RPMI8226 (cell line): ENCODE measurements around the gene TMEM198.

ENCODE experiments used
- DNase-seq: peaks from one replicate; pipeline ENCODE4 v3.0.0-alpha.2; 2015

TMEM198 gene

DNA sequence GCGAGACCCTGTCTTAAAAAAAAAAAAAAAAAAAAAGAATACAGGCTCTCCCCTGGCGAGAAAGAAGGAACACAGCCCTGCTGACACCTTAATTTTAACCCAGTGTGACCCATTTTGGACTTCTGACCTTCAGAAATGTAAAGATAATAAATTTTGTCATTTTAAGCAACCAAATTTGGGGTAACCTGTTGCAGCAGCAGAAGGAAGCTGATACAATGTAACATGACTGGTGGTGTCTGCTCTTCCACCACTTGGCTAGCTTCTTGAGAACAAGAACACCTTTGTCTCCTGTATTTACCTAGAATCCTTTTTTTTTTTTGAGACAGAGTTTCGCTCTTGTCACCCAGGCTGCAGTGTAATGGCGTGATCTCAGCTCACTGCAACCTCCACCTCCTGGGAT is 47.3 kb downstream of the TMEM198 start:
- no peak for DNase-seq

GRCh38 chr2:219592736-219593135 is 48.9 kb downstream of the TMEM198 start:
- no peak for DNase-seq

- no peak for DNase-seq
Measured at GRCh38 chr2:219593154-219593553, 49.3 kb downstream of the TMEM198 start.

DNA sequence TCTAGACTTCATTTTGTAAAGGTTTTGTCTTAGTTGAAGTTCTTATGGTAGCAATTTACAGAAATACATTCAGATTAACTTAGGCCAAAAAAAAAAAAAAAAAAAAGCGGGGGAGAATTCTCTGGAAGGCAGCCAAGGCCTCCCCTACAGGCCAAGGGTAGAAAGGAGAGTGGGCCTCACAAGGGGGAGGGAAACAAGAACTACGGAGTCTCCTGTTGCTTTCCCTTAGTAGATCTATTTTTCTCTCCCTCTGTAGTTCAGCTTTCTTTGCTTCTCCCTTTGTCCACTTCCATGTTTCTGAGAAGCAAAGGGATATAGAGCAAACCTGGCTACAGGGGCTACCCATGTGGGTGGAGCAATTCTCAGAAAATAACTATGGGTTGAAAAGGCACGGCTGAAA is 51.4 kb downstream of the TMEM198 start:
- DNase-seq = no peak

GRCh38 chr2:219596954-219597551 is 53.2 kb downstream of the TMEM198 start:
- no peak for DNase-seq

DNA sequence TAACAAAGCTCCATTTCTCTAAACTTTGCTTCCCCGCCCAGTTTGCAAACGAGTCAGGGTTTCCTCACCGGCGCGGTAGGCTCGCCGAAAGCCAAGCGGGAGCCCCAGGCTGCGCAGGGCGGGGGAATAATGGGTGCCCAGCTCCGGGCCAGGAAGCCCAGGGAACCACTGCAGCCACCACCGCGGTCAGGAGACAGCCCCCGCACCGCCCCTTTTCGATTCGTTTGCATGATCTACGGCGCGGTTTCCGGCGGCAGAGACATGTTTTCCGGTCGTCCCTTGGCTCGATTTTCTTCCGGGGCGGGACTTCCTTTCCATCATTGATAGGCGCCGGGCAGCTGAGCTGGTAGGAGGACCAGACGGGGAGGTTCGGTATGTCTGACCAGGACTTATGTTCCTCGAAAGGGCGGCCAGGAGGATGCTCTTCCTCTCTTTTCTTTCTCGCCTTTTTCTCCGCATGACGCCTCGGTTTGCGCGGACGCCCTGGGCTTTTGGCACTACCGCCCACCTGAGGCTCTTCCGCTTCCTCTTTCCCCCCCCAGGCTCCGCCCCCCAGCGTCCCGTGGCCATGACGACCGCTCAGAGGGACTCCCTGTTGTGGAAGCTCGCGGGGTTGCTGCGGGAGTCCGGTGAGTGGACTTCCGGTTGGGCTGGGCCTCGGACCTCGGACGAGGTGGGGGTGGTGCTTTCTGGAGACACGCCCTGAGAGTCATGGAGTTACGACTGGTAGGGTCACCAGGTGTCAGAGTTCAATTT is 53.9 kb downstream of the TMEM198 start, which contains the start of gene STK11IP:
TSS of gene STK11IP (plus strand) at position 306 of the 756 bp plus-strand sequence. CDS start at position 569, 263 bp downstream.
- DNase-seq = peak; percentile 93

GRCh38 chr2:219598308-219599078 is 54.7 kb downstream of the TMEM198 start:
- no peak for DNase-seq
